Measurements from ENCODE around the gene TARBP2.

TARBP2 gene, protein sequence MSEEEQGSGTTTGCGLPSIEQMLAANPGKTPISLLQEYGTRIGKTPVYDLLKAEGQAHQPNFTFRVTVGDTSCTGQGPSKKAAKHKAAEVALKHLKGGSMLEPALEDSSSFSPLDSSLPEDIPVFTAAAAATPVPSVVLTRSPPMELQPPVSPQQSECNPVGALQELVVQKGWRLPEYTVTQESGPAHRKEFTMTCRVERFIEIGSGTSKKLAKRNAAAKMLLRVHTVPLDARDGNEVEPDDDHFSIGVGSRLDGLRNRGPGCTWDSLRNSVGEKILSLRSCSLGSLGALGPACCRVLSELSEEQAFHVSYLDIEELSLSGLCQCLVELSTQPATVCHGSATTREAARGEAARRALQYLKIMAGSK

DNA sequence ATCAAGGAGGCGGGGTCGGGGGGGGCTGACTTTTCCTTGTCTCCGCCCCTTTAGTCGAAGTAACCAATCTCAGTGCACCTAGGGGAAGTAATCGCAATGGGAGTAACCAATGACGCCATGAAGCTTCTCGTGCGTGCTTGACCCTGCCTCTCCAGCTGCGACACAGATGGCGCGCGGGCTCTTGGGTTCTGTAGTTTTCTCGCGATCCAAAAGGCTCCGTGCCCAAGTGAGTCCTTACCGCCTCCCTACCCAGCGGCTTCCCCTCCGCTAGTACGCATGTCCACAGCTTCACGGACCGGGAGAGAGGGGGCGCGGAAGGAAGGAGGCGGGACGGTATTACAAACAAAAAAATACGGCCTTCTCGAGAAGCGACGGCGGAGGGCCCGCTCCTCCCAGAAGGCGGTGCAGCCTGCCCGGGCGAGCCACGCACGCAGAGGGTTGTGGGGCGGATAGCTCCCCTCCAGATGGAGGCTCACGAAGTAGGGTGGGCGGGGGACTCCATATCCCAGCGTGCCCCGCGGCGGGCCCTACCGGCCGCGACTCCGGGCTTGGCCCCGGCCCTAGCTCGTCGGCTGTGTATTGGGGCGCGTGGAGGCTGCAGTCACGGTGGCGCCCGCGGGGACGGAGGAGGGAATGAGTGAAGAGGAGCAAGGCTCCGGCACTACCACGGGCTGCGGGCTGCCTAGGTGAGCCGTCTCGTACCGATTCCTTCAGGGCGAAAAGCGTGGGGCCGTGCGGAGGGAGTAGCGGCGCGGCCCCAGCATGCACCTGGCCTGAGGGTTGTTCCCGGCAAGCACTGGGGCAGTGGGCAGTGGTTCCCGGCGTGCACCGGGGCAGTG, at the start of gene TARBP2:
Gene TARBP2, plus strand, starts transcription at position 508 of the 839 bp plus-strand sequence. Its CDS starts 126 bp downstream, at position 634.
- peak; percentile 99 for DNase-seq (ENCODE audit: low spot score)

DNA sequence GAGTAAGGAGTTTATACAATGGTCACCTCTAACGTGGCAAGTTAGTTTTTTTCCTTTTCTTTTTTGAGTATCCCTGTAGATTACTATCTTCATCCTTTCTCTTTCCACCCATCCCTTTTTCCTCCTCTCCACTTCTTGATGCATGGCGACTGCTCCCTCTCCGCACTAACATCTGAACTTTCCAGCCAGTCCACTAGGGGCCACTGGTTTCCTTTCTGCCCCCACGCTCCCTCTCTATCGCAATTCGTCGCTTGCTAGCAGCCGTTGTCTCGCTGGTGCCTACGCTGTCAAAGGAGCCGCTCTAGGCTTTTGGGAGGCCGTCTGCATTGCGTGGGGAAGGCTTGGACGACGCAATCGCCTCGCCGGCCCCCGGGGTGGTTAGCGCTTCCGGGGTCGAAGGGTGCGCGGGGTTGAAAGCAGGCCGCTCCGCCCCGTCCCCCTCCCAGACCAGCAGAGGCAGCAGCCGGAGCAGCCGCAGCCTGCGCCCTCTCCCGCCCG, 49.4 kb upstream of the TARBP2 start, which contains the start of gene PCBP2:
Gene PCBP2, plus strand, starts transcription at position 442 of the 498 bp plus-strand sequence. CDS start 2,699 bp downstream, outside the sequence.
- DNase-seq (ENCODE audit: low spot score): peak; percentile 99

DNA sequence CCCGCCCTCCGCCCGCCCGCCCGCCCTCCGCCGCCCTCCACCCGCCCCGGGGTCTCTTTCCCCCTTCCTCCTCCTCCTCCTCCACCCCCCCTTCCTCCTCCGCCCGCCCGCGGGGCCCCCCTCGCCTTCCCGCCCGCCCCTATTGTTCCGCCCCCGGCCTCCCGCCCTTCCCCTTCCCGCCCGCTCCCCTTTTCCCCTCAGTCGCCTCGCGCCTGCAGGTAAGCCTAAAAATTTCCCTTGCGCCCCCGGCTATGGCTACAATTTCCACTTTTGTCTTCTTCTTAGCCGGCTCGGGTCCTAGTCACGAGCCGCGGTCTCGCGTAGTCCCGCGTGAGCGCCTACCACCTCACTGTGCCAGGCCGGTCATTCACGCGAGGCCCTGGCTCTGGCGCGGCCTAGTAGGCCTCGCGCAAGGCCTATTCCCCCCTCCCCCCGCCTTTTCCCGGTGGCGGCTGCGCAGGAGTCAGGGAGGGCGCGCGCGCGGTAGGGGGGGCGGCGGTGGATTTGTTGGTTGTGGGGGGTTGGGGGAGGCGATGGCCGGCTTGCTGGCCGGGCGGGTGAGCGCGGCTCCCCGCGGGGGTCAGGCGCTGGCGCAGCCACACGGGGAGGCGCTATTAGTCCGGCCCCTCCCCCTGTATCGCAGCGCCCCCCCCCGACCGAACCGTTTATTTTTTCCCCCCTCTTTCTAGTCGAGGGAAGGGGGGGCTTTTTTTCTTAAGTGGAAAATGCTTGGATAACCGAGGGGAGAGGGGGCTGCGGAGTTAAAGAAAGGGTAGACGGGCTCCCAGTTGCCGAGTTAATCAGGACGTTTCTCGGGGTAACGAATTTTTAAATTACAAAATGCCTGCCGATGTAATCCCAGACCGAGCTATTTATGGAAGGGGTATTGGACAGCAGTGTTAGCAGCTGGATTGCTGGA, 48.7 kb upstream of the TARBP2 start:
- peak; percentile 64 for DNase-seq (ENCODE audit: low spot score)

DNA sequence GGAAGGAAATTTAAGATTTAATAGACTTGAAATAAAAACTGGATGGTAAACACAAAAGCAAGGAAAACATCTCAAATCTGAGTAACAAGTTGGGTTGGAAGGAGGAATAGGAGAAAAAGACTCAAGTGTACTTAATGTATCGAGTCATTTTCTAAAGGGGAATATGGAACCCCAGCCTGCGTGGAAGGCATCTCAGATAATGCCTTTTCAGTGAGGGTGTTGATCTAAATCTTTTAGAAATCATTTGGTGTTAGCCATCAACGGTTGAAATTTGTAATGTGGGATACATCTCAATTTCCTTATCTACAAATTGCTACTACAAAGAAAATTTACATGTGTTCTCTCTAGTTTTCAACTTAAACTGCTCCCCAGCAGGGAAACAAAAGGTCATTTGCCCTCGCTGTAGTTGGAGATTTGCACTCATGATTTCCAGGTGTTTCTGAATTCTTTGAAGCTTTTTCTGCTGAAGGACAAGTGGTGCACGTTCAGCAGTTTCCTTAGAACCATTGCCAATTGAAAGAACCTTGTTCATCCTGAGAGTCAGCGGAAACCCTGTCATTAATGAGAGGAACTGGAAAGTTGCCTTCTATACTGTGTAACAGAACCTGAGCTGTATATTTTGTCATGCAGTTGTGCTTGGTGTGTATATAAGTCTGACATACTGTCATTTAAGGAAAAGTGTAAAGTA, 47.0 kb upstream of the TARBP2 start:
- no peak for DNase-seq (ENCODE audit: low spot score)

DNA sequence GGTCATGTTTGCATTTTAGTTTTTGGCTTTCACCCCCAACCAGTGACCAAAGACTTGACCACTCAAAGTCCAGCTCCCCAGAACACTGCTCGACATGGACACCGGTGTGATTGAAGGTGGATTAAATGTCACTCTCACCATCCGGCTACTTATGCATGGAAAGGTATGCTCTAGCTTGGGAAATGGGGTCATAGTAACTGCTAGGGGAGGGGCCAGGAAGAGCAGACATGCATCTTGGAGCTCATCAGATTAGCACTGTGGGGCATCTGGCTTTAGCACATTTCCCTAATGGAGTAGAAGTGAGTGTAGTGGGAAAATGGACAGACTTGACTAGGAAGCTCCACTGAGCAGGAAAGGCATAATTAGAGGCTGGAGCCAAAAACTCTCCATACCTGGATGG, 46.4 kb upstream of the TARBP2 start:
- DNase-seq (ENCODE audit: low spot score): no peak

DNA sequence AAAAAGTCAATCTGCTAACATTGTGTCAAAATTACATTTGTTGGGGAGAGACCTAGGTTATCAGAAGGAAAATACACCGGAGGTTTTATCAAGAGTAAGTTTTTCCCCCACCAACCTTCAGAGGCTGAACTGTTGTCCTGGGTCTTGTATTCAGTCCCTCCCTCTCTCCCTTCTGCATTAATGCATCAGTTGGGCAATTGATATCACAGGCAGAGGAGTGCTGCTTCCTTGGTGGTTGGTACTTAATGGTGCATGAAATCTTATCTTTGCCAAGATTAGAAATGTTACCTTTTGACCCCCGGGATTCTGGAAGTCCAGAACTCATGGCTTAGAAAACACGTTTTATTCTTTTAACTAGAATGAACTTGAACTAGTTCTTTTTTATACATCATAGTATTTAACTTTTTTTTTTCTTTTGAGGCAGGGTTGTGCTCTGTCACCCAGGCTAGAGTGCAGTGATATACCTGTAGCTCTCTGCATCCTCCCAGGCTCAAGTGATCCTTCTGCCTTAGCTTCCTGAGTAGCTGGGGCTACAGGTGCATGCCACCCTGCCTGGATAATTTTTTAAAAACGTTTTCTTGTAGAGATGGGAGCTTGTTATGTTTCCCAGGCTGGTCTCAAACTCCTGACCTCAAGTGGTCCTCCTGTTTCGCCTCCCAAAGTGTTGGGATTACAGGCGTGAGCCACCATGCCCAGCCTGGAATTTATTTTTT, 44.3 kb upstream of the TARBP2 start:
- no peak for DNase-seq (ENCODE audit: low spot score)

DNA sequence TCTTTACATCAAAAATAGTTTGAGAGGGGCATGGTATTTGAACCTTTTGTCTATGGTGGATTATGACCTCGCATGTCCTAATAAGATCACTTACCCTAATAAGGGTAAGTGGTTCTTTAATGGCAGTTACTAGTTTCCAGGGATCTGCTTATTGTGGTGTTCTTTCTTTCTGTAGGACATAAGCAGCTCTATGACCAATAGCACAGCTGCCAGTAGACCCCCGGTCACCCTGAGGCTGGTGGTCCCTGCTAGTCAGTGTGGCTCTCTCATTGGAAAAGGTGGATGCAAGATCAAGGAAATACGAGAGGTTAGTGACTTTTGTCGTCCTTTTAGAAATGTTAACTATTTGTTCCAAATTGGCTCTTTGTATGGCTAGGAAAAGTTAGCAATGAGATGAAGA, 42.0 kb upstream of the TARBP2 start:
- DNase-seq (ENCODE audit: low spot score): no peak

DNA sequence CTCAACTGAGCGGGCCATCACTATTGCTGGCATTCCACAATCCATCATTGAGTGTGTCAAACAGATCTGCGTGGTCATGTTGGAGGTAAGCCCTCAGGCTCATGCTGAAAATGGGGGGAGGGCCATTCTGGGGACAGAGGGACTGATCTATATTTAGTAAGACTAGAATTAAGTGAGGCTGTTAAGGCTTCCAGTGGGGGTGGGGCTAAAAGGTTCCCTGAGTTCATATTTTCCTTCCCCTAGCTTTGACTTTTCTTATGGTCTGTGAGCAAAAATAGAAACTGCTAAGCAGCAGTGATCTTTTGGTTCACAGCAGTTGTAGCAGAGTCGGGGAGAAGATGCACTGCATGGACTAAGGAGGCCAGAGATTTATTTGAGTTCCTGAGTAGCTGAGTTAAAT, 40.0 kb upstream of the TARBP2 start:
- no peak for DNase-seq (ENCODE audit: low spot score)

DNA sequence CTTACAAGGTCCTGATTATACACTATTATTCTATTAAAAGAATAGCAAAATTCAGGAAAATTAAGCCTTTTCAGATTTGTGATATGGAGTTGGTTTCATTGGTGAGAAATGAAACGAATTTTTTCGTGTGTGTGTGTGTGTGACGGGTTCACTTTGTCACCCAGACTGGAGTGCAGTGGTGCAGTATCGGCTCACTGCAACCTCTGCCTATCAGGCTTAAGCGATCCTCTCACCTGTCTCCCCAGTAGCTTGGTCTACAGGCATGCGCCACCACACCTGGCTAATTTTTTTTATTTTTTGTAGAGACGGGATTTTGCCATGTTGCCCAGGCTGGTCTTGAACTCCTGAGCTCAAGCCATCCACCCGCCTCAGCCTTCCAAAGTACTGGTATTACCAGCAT, 39.5 kb upstream of the TARBP2 start:
- no peak for DNase-seq (ENCODE audit: low spot score)

DNA sequence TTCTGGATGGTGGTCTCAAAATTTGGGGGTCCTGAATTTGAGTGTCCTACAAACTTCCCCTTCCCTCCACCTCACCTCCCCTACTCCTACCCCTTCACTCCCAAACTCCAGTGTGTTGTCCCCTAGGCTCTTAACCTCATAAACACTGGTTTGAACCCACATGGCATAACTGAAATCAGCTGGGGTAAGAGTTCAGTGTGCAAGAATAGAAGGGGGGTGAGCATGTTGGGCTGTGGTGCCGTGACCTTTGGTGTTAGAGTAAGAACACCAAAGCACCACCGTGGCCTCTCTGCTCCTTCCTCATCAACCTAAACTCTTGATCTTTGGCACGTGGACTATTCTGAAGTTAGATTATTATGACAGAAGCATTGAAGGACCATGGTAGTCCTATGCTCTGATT, 38.1 kb upstream of the TARBP2 start:
- DNase-seq (ENCODE audit: low spot score): no peak

DNA sequence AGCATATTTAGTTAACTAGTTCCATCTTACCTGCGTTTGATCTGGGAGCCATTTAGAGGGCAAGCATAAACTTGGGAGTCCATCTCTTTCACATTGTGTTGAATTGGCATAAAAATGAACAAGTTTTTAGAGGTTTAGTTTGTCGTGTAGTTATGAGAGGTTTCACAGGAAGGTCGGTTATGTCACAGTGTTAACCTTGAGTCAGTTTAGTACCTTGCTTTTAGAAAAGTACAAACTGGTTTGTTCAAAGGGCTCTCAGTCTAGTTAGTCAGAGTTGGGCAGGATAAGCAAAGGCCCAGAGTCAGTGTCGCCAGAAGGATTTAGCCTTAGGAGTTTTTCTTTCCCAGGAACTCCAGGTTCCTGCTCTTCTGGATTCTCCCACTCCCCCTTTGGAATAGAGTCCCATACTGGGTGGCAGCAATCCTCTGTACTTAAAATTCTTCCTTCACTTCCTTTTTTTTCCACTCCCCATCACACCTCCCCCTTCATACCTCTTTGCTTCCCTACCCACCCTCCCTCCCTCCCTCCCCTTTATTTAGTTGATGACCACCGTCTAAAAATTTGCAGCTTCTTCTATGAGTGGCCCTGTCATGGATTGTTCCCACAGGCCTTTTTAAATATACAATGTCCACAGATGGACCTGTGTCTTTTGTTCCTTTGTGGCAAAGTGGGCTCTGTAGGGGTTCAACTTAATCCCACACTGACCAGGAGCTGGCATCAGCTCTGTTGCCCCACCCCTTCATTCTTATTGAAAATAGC, 37.1 kb upstream of the TARBP2 start:
- no peak for DNase-seq (ENCODE audit: low spot score)

DNA sequence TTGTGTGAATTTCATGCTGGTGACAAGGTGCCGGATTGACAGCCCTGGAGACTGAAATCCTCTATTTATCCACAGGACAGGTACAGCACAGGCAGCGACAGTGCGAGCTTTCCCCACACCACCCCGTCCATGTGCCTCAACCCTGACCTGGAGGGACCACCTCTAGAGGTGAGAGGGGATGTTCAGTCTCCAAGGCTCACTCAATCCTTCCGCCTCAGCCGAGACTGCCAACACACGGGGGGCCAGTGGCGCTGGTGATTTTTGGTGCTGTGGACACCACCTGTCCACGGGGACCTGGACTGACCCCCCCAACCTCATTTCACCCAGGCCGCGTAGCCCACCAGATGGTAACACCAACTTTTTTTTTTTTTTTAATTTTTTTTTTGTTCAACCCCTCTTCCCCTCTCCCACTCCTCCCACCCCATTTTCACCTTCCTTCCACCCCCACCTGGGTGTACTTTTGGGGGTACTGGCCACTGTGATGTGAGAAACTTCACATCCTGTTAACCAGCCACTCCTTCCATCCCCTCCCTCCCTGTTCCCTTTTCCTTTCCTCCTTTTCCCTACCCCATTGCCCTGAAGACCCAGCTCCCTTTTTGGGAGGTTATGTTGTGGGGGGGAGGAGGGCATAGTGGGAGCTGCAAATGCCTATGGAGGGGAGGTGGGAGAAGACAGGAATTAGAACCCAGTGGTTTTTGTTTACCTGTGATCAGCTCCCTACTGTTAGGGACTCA, 36.2 kb upstream of the TARBP2 start:
- no peak for DNase-seq (ENCODE audit: low spot score)

DNA sequence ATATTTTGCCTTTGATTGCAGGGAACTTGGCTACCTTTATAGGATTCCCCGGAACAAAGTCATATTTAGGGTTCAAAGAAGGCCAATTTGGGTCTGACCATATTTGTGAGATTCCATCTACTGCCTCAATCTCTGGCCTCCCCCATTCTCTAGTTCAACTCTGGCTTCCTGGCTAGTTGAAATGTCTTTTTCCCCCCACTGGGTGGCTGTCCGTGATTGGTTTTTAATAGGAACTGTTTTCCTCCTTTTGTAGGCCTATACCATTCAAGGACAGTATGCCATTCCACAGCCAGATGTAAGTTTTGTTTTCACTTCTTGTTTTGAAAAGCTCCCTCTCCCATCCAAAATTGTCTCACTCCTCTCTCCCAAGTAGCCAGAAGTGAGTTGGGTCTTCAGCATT, 35.4 kb upstream of the TARBP2 start:
- no peak for DNase-seq (ENCODE audit: low spot score)

DNA sequence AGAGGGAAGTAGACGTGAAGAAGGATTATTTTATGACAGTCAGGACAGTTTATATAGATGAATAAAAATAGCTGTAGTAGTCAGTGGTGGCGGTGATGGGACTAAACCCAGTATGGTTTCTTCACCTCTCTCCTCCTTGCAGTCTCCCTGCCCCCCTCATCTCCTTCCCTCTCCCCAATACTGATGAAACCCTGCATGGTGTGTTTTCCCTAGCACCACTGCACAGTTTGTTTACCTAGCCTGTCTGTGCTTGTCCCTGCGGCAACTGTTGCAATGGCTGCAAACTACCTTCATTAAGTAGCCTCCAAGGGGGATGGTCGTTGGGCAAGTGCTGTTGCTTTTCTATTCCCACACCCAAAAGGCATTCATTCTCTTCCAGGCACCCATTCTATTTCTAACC, 34.4 kb upstream of the TARBP2 start:
- no peak for DNase-seq (ENCODE audit: low spot score)

DNA sequence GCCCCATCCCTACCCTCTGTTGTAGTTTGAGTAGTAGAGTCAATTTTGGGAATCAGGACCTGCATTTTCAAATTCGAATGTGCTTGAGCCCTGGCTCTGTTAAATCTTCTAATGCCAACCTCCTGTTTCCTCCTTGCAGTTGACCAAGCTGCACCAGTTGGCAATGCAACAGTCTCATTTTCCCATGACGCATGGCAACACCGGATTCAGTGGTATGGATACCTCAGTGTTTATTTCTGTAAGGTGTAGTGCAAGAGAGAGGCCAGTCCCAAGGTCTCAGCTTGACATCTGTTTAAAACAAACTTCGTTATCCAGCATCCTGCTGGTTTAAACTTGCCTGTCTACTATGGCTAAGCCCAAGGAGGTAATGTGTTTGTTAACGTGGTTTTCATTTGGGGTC, 34.0 kb upstream of the TARBP2 start:
- DNase-seq (ENCODE audit: low spot score): no peak

DNA sequence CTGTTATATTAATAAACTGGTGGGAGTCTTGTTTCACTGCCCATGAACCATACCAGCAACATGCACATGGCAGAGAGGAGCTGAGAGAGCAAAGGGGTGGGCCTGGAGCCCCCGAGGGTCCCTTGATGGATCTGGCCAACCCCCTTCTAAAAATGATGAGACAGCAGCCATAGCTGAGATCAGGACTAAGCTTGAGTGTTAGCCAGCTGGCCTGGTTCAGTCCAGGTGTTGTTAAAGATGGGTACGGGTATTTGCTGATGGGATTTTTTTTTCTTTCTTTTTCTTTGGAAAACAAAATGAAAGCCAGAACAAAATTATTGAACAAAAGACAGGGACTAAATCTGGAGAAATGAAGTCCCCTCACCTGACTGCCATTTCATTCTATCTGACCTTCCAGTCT, 33.2 kb upstream of the TARBP2 start:
- no peak for DNase-seq (ENCODE audit: low spot score)

DNA sequence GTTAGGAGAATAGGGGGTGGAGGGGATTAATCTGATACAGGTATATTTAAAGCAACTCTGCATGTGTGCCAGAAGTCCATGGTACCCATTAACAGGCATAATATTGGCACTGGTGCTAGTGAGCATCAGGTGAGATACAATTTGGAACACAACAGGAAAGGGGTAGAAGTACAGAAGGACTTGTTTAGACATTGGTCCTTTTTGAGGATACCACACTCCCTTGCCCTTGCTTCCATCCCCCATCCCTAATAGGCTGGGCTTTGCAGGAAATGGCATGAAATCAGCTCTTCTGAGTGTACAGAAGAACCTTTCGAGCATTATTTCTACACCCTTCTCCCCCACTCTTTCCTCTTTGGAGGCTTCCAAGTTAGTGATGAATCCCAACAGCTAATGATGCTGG, 32.8 kb upstream of the TARBP2 start:
- no peak for DNase-seq (ENCODE audit: low spot score)

DNA sequence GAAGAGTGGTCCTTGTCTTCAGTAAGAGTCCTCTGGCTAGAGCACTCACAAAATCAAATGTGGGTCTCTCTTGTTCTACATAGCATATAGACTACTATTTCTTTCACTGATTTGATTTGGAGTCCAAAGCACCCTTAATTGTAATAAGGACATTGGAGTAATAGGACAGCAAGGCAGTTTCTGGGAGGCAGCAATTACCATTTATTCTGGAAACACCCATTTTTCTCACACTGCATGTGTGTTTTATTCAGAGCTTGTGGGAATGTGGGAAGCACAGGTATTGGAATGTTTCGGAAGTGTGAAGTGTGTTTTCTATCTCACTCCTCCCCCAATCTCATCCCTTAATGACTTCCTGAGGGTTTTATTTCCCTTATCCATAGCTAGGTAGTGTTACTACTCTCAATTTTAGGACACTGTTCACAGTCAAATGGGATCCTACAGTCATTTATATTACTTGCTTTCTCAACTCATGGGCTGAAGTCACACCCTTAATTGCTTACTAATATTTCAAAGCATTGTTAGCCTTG, 29.0 kb upstream of the TARBP2 start:
- DNase-seq (ENCODE audit: low spot score): no peak

DNA sequence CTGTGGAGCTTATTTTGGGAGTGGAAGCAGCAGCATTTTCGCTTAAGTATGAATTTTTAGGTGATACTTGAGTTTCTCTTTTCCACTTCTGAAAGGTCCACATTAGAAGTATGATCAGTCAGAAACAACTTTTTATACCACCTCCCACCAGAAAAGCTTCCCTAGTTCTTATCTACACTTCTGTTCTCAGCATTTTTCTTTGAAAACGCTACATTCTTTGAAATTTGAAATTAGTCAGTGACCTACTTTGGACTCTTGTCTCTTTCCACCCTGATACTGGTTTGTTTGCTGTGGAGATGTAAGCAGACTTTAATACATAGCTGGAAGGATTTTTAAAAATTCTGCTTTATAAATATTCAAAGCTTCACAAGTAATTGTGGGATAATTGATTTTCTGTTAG, 27.0 kb upstream of the TARBP2 start:
- no peak for DNase-seq (ENCODE audit: low spot score)

All from activated CD4-positive, alpha-beta T cell treated with anti-CD3 and anti-CD28 coated beads, Interleukin-2, Interleukin-4, amounts not matched to agents 100 ng/mL and 50 ng/mL, durations not matched to agents 16 hours and 8 hours (primary cell).